GM20431 (cell line): Measurements from ENCODE around the gene ARL8A.
"Not testable (repeated sequence)": the region's sequence is repeated elsewhere in the genome, so short reads cannot be mapped to it uniquely, and the experiment has no call there.

Experiments used
- in situ Hi-C: fragments of 300-500 bp; cut with MseI, MboI; formaldehyde crosslinking; loops from one replicate; pipeline ENCODE4 v1.15.0; 2020; ENCODE audit warnings: low sequenced_read_pairs; ENCODE audit not compliant: unreplicated experiment

Gene ARL8A

DNA sequence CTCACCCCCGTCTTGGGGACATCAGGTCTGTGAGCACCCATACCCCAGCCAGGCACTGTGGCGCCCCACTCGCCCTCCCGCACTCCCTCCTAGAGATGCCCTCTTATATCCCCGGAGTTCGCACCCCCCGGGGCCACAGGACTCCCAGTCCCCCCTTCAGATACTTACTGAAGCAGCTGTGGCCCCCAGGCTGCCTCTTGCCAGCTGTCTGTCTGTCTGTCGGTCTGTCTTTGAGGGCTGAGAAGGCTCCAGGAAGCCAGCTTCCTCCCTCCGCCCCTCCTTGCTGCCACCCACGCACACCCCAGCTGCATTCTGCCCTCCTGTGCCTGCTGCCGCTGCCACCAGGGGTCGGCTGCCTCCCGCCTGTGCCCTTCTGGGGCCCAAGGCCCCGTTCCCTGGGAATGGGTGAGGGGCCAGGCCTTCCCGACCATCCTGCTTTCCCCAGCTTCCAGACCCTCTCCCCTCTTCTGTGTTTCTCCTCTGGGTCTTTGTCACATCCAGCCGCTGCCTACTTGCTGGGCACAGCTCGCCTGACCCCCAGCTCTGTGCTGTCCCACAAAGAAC lies 15.9 kb upstream of the ARL8A start, which contains the start of gene PTPN7:
TSS of gene PTPN7 (minus strand) at position 226 of the 564 bp plus-strand sequence. CDS start 1,200 bp downstream, outside the sequence.
- in situ Hi-C loops, result no loop called here

DNA sequence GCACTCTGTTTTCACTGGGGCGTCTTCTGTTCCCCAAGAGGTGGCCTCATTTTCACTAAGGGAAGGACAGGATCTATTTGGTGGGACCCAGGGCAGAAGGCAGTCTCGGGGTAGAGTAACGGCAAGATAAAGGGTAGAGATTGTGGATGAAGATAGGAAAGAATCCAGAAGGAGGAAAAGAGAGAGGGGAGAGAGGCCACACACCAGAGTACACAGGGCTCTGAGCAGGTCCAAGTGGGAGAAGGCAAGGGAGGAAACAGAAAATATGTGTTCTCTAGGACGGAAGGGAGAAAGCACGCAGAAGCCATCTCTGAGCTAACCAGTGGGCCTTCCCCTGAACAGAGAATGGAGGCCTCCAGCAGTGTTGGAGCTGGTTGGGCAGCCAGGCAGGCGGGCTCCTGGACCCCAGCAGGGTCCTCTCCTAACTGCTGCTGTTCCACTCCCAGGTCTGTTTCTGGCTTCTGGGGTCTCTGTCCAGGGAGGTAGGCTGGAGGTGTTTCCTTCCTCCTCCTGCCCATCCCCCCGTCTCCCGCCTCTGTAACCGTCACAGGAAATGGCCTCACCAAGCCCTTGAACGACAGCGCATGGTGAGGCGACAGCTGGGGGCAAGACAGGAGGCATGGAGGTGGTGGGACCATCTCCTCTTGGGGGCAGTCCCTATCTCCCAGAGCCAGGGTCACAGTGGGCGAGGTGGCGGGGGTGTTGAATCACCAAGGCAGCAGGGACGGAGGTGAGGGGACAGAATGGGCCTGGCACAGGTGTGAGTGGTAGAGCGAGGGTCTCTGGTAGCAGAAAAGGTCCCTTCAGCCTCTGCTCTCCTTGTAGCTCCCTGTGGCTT lies 15.2 kb upstream of the ARL8A start:
- in situ Hi-C loops, result no loop called here

DNA sequence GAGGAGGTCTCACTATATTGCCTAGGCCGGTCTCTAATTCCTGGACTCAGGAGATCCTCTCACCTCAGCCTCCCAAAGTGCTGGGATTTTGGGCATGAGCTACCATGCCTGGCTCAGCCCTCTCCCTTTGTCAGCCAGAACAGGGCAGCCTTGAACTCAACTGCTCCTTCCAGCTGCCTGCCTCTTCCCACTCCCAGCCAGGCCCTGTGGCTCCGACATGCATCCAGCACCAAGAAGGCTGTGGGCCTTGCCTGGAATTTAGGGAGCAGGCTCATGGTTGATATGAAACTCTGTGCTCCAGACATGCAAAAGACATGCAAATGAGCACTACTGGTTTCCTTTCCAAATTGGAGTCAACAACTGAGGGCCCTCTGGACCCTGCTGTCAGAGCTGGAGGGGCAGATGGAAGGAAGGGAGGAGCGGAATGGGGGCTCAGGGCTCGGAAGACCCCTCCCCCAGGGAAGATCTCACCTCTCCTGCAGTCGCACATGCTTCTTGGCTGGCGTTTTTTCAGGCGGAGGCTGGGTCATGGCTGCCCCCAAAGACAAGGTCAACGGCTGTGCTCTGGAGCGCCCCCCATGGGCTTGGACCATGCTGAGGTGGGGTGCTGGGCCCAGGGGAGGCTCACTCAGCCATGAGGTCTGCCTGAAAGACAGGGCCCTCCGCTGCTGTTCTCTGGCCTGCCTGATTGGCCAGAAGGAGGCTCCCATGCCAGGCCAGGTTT lies 14.4 kb upstream of the ARL8A start:
- in situ Hi-C loops, result no loop called here

DNA sequence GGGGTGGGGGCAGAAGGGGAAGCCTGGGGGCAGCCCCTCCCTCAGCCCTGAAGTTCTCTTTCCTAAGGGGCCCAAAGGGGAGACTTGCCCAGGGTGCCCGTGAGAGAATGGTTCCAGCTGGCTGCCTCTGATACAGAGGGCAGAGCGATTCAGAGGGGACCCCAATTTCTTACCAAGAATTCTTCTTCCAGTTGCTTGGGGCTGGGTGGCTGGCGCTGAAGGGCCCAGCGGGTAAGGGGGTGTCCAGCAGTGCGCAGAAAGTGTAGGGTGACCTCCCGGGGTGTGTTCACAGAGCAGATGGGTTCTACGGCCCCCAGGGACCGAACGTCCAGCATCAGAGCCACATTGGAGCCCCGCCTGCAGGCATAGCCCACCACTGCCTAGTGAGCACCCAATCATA lies 13.4 kb upstream of the ARL8A start:
- in situ Hi-C loops, result no loop called here

DNA sequence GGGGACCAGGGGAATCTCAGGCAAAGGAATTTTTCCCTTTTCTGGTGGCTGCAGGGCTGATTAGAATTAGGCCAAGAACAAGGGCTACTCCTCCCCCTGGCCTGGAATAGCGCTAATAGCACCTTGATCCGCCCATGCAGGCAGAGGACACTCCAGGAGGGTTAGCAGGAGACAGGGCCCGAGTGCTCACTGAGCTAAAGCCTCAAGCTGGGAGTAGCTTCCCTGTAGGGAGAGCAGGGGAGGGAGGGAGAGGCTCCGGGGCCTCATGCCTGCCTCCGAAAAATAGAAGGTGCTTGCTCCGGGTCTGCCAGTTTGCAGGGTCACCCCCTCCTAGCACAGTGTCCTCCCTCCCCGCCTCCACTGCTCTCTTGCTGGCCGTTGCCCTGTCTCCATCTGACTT lies 12.1 kb upstream of the ARL8A start:
- in situ Hi-C loops, result no loop called here

DNA sequence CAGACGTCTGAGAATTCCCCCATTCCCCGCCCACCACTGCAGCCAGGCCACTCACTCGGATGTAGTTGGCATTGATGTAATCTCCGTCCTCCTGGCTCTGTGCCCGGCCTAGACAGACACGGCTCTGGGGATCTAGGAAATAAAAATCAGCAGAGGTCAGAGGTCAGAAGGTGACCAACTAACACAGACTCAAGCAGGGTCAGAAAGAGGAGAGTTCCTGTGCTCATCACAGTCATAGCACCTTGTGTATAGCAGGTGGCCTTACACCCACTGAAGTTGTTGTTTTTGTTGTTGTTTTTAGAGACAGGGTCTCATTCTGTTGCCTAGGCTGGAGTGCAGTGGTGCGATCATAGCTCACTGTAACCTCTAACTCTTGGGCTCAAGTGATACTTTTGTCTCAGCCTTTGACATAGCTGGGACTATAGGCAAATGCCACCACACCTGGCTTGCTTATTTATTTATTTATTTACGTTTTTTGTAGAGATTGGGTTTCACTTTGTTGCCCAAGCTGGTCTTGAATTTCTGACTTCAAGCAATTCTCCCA lies 11.0 kb upstream of the ARL8A start:
- in situ Hi-C loops, result no loop called here

DNA sequence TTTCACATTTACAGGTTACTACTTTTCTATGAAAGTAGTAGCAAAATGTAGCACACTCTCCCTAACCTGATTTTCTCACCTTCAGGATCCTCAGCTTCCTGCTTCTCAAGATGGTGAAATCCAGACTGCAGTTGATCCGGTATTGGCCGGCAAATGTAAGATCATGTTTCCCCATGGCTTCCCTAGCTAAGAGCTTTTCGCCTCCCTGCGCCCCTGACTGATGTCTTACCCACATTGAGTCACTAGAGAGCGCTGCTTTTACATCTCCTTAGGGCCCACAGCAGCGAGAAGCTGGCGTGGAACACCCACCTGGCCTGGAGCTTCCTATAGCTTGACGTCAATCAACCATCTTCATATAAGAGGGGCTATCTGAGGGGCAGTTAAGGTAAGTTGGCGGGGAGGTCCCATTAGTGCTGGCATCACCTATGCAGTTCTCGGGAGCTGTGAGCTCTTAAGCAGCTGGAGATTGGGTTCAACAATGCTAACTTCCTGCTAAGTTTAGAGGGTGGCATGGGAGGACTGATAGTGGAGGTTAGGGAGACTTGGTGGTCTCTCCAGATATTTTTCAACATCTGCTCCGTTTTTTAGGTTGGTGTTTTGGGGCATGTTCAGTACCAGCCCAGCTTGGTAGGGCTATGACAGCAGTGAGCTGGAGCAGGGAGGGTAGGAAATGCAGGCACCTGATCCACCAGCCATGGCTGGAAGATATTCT lies 10.4 kb upstream of the ARL8A start:
- in situ Hi-C loops, result no loop called here

DNA sequence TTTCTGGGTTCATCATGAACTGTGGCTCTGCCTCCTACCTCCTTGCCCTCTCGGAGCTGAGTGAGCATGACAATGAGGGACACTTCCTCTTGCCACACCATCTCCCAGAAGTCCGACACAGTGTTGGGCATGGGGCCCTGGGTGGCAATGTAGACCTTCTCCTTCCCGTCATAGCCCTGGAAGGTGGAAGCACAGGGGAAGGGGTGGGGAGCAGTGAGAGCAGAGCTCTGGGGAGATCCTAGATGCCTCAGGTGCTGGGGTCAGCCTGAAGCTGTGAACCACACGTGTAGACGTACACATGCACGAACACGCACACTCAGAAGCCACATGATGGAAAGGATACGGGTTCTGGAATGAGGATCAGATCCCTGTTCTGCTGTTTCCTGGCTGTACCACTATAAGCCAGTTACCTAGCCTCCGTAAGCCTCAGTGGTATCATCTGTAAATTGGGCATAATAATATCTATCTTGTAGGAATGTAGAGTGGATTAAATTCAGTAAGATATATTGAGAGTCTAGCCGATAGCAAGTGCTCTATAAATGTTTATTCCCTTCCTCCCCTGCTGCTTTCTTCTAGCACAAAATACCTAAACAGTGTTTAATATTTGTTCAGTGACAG lies 9.7 kb upstream of the ARL8A start:
- in situ Hi-C loops, result no loop called here

DNA sequence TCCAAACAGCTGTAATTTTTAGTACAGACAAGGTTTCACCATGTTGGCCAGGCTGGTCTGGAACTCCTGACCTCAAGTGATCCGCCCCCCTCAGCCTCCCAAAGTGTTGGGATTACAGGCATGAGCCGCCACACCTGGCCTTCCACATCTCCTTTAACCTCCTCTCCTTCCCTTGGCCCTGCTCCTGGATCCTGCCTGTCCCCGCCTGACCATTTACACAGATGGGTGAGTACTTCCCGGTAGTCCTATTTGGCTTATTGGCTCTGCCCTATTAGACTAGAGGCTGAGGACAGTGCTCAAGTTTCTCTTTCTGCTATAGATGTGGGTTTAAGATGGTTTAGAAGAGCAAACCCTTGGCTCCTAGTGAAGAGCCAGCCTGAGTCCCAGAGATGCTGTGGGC lies 8.7 kb upstream of the ARL8A start:
- in situ Hi-C loops, result no loop called here

DNA sequence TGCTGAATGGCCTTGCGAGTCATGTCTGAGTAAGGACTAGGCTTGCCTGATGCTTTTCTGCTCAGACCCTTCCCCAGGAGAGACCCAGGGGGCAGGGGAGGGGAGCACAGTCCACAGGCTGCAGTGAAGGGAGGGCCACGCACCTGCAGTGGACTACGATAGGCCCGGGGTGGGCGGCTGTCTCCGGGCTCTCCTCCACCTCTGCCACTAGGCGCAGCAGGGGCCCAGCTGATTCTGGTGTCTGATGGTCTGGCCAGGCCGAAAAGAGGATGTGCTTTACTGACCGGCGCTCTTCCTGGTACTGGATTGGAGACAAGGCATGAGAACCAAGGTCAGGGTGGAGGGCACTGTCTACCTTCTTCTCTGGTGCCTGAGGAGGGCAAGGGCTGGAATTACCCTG lies 7.9 kb upstream of the ARL8A start:
- in situ Hi-C loops, result no loop called here

DNA sequence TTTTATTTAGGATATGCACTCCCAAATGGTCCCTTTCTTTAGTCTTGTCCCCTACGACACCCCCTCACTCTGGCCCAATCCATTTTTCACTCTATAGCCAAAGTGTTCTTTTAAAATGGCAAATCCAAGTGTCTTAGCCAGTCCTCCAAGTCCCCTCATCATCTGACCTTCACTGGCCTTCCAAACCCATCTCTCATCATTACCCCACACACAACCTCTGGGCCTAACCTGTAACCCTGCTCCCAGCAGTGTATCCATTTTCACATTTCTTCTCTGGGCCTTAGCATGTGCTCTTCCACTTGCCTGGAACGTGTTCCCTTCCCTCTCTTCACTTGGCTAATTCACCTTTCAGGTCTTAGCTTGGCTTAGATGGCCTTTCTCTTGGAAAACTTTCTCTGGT lies 6.5 kb upstream of the ARL8A start:
- in situ Hi-C loops, result no loop called here

DNA sequence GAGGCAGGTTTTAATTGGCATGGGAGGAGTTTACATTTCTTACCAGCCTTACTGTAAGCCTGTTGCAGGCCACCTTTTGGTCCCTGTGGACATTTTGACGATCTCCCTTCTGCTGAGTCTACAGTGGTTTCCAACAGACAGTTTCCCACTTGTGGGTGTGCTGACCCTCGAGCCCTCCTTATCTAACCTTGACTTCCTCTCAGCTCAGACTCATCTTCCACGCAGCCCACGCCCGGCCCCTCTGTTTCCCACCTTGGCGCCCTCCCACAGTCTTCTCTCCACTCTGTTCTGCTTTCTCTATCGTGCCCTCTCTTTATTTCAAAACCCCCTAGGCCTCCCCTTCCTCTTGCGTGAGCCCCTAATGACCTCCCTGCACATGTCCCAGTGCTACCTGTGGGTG lies 6.1 kb upstream of the ARL8A start:
- in situ Hi-C loops, result no loop called here

DNA sequence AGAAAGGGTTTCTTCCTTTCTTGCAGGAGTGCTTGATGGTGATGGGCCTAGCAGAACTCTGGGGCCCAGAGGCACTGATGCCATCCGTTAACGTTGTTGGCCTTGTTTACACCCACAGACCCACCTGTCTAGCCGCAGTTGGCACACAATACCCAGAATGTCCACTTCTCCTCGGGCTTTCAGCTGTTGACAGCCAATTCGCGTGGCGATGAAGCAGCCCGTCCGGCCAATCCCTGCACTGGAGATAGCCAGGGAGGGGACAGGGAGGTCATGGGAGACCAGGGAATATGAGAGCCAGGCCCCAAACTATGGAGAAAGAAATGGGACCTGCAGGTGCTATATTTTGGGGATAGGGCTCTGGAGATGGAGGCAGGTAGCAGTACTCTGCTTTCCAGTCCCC lies 5.7 kb upstream of the ARL8A start:
- in situ Hi-C loops, result no loop called here

DNA sequence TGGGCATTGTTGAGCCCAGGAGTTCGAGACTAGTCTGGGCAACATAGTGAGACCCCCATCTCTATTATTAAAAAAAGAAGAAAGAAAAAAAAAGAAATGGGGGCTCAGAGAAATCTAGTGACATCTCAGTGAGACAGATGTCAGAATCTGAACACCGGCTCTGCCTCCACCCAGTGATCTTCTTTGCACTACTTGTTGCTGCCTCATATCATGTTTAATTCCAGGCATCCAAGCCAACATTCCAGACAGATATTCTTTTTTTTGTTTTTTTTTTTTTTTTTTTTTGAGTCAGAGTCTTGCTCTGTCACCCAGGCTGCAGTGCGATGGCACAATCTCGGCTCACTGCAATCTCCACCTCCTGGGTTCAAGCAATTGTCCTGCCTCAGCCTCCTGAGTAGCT lies 5.0 kb upstream of the ARL8A start:
- in situ Hi-C loops, result no loop called here

DNA sequence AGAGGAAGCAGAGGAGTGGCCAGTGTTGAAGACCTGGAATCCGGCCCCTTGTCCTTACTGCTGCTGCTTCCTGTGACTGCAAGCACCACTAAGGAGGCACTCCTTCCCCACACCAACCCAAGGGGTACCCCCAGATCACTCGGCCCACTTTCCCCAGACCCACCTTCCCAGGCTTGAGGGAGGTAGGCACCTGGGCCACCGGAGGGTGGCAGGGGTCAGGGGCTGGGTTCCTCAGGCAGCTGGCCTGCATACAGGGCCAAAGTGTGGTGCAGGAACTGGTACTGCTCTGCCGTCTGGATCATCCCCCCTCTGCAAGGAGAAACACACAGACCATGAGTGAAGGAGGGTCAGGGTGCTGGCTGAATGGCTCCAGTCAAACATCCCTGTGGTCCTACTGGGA lies 3.9 kb upstream of the ARL8A start:
- in situ Hi-C loops, result no loop called here

DNA sequence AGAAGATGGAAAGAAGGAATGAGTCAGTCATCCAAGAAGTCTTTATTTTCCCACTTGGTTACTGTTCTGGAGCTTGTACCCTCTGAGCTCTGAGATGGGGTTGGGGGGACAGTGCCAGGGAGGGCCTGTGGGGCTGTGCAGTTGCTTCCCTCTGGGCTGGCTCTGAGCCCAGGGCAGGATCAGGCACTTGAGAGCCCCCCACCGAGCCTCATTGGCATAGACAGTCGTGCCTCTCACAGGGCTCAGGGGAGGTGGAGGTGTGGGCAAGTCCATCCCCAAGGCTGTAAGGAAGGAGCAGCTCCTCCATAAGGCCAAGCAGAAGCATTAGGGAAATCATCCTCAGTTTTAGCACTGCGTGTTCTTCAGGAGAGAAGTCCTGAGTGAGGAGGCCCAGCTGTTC lies 2.5 kb upstream of the ARL8A start:
- in situ Hi-C loops, result no loop called here

DNA sequence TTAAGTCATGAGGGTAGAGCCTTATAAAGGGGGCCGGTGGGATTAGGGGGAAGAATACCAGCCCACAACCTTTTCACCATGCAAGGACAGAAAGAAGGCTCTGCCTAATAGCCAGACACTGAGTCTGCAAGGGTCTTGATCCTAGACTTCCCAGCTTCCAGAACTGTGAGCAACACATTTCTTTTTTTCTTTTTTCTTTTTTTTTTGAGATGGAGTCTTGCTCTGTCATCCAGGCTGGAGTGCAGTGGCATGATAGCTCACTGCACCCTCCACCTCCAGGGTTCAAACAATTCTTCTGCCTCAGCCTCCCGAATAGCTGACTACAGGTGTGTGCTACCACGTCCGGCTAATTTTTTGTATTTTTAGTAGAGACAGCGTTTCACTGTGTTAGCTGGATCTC lies 1.7 kb upstream of the ARL8A start:
- in situ Hi-C loops, result no loop called here

DNA sequence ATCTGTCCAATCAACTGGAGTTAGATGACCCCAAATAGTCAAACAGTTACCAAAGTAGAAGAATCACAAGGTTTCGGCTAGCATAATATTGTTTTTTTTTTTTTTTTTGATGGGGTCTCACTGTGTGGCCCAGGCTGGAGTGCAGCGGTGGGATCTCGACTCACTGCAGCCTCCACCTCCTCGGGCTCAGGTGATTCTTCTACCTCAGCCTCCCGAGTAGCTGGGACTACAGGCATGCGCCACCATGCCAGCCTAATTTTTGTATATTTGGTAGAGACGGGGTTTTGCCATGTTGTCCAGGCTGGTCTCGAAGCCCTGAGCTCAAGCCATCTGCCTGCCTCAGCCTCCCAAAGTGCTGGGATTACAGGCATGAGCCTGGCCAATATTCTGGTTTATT lies 1.2 kb upstream of the ARL8A start:
- in situ Hi-C loops, result not testable (repeated sequence)

DNA sequence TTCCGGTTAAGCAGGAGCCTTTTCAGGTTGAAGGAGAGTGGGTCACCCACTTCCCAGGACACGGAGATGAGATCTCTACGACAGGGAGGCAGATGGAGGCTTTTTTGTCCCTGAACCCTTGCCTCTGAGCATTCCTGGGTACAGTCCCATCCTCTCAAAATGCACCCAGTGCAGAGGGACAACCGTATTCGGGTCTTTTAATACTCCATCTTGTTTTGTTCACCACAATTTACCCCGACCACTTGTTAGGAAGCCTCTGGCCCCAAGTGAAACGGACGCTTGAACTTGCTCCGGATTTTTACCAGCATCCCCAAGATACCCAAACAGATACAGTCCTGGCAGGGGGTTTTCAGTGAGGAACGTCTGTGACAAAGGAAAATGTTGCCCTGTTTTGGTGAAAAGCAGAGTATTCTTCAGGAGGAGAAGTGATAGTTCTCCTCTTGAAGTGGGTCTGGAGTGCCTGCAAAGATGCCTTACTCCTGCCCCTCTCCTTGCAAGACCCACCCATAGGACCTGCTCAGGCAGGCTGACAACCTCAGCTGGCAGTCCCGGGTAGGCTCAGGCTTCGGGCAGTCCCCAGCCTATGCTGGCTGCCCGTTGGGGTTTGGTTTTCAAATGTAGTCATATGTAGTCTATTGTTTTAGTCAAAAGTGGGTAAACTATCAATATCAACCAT lies 669 bp upstream of the ARL8A start:
- in situ Hi-C loops, result no loop called here
